Activated naive CD4-positive, alpha-beta T cell treated with anti-CD3 and anti-CD28 coated beads, Interleukin-2, amount 50 U/mL, for 24 hours (primary cell): ENCODE results near the gene EHMT2.
"Not testable (repeated sequence)": the region's sequence is repeated elsewhere in the genome, so short reads cannot be mapped to it uniquely, and the experiment has no call there.

Experiments used
- H3K27ac Mint-ChIP-seq: one replicate; pipeline ENCODE4 v1.8.0; 2021; ENCODE audit warnings: mild to moderate bottlenecking, mixed read lengths
- H3K27me3 Mint-ChIP-seq: one replicate; pipeline ENCODE4 v1.8.0; 2021; ENCODE audit warnings: mixed read lengths
- H3K36me3 Mint-ChIP-seq: one replicate; pipeline ENCODE4 v1.8.0; 2021; ENCODE audit warnings: mixed read lengths
- H3K4me1 Mint-ChIP-seq: one replicate; pipeline ENCODE4 v1.8.0; 2021; ENCODE audit warnings: mixed read lengths
- H3K4me3 Mint-ChIP-seq: one replicate; pipeline ENCODE4 v1.8.0; 2021; ENCODE audit warnings: mild to moderate bottlenecking, mixed read lengths
- H3K9me3 Mint-ChIP-seq: one replicate; pipeline ENCODE4 v1.8.0; 2021; ENCODE audit warnings: mixed read lengths

Gene EHMT2

GRCh38 chr6:31922942-31923341, 25.4 kb upstream of the EHMT2 start:
- no peaks in the 10 kb centered on the region for H3K4me1 Mint-ChIP-seq
- H3K27me3 Mint-ChIP-seq, result no peaks in the 10 kb centered on the region
- no peaks in the 10 kb centered on the region for H3K9me3 Mint-ChIP-seq
- H3K4me3 Mint-ChIP-seq, result no peak overlapping the region
- H3K27ac Mint-ChIP-seq, result peak overlapping the region; percentile 73
- no peaks in the 10 kb centered on the region for H3K36me3 Mint-ChIP-seq

DNA sequence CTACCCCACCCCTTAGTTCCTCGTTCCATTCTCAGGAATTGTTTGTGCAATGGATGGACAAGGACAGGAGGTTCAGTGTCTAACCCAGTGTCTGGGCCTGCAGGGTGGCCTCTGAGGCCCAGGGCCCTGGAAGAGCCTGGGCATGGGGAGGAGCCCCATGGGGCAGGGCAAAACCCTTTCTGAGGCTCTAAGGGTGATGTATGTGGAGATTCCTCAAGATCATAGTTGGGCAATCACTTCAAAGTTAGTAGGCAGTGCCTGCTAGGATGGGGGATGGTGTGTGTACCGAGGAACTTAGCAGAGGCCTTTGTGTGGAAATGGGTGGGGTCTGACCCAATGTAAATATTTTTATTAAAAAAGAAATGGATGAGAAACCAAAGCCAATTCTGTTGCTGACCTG, 23.3 kb upstream of the EHMT2 start:
- H3K27me3 Mint-ChIP-seq, result no peaks in the 10 kb centered on the region
- H3K27ac Mint-ChIP-seq, result no peak overlapping the region
- H3K36me3 Mint-ChIP-seq, result no peaks in the 10 kb centered on the region
- H3K4me3 Mint-ChIP-seq, result no peak overlapping the region
- no peaks in the 10 kb centered on the region for H3K4me1 Mint-ChIP-seq
- H3K9me3 Mint-ChIP-seq, result no peaks in the 10 kb centered on the region

DNA sequence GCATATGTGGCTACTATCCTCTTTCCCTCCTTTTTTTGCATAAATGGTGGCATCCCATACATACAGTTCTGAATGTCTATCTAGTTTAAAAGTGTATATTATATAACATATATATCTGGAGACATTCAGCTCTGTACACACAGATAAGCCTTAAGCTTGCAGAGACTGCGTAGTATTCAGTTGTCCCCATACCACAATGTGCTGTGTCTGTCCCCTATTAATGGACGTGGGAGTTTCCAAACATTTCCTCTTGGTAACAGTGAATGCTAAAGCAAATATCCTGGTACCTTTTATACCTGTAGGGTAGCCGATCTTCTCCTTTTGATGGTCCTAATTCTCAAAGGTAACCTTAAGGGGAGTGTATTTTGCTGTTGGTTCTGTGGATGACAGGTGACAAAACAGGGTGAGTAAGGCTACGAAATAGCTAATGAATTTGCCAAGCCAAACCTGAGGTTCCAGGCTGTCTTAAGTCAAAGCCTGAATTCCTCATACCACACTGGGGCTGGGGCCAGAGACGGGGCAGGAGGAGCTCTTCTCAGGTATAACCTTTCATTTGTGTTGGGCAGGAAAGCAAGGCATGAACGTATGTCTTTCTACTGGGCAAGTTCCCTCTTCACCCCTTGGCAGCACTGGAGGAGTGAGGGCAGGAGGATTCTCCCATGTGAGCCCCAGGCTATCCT, 22.3 kb upstream of the EHMT2 start:
- H3K4me1 Mint-ChIP-seq, result no peaks in the 10 kb centered on the region
- H3K27me3 Mint-ChIP-seq, result no peaks in the 10 kb centered on the region
- no peak overlapping the region for H3K27ac Mint-ChIP-seq
- H3K4me3 Mint-ChIP-seq, result no peak overlapping the region
- no peaks in the 10 kb centered on the region for H3K36me3 Mint-ChIP-seq
- H3K9me3 Mint-ChIP-seq, result no peaks in the 10 kb centered on the region

- Mint-ChIP-seq H3K36me3 (no peaks in the 10 kb centered on the region), H3K4me3 (no peak overlapping the region), H3K27me3 (no peaks in the 10 kb centered on the region), H3K4me1 (no peaks in the 10 kb centered on the region), H3K9me3 (no peaks in the 10 kb centered on the region), H3K27ac (no peak overlapping the region)
Observed at GRCh38 chr6:31918069-31918720, 20.7 kb upstream of the EHMT2 start.

- Mint-ChIP-seq H3K4me1 (no peaks in the 10 kb centered on the region), H3K36me3 (no peaks in the 10 kb centered on the region), H3K27ac (no peak overlapping the region), H3K4me3 (no peak overlapping the region), H3K9me3 (no peaks in the 10 kb centered on the region), H3K27me3 (no peaks in the 10 kb centered on the region)
Observed at GRCh38 chr6:31915756-31916155, 18.3 kb upstream of the EHMT2 start.

- Mint-ChIP-seq H3K27me3 (no peaks in the 10 kb centered on the region), H3K4me3 (no peak overlapping the region), H3K27ac (no peak overlapping the region), H3K36me3 (no peaks in the 10 kb centered on the region), H3K4me1 (peaks cover under 1% of the 10 kb centered on the region), H3K9me3 (no peaks in the 10 kb centered on the region)
Observed at GRCh38 chr6:31915351-31915750, 17.9 kb upstream of the EHMT2 start.

DNA sequence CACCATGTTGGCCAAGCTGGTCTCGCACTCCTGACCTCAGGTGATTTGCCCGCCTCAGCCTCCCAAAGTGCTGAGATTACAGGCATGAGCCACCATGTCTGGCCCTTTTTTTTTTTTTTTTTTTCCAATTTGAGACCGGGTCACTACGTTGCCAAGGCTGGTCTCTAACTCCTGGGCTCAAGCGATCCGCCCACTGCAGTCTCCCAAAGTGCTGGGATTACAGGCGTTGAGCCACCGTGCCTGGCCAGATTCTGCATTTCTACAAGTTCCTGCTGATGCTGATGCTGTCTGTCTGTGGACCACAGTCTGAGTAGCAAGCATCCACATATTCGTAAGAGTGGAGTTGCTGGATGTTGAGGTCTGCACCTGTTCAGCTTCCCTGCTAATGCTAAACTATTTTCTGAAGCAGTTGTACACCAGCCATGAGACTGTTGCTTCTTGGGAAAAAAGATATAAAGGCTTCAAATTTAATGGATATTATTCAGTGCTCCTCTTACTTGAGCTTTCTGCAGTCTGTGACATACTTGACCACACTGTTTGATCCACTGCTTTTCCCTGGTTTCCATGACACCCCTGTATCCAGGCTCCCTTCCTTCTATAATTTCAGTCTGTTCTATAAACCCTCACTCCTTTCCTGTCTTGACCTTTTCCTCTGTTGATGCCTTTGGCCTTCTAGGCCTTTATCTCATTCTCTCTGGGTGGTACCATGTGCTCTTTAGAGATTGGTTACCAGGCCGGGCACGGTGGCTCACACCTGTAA, 14.5 kb upstream of the EHMT2 start:
- Mint-ChIP-seq H3K9me3 (no peaks in the 10 kb centered on the region), H3K27ac (no peak overlapping the region), H3K4me1 (peaks cover 3% of the 10 kb centered on the region), H3K36me3 (no peaks in the 10 kb centered on the region), H3K27me3 (no peaks in the 10 kb centered on the region), H3K4me3 (no peak overlapping the region)

GRCh38 chr6:31909298-31909697, 11.8 kb upstream of the EHMT2 start:
- not testable (repeated sequence) for H3K4me3 Mint-ChIP-seq, H3K4me1 Mint-ChIP-seq, H3K27ac Mint-ChIP-seq, H3K27me3 Mint-ChIP-seq, H3K9me3 Mint-ChIP-seq, H3K36me3 Mint-ChIP-seq

- H3K9me3 Mint-ChIP-seq, result no peaks in the 10 kb centered on the region
- H3K27ac Mint-ChIP-seq, result no peak overlapping the region
- peaks cover 3% of the 10 kb centered on the region for H3K4me1 Mint-ChIP-seq
- no peaks in the 10 kb centered on the region for H3K36me3 Mint-ChIP-seq
- no peak overlapping the region for H3K4me3 Mint-ChIP-seq
- no peaks in the 10 kb centered on the region for H3K27me3 Mint-ChIP-seq
Observed at GRCh38 chr6:31908791-31909190, 11.3 kb upstream of the EHMT2 start.

GRCh38 chr6:31908255-31908654, 10.8 kb upstream of the EHMT2 start:
- not testable (repeated sequence) for H3K27me3 Mint-ChIP-seq, H3K27ac Mint-ChIP-seq, H3K4me3 Mint-ChIP-seq, H3K9me3 Mint-ChIP-seq, H3K36me3 Mint-ChIP-seq, H3K4me1 Mint-ChIP-seq

DNA sequence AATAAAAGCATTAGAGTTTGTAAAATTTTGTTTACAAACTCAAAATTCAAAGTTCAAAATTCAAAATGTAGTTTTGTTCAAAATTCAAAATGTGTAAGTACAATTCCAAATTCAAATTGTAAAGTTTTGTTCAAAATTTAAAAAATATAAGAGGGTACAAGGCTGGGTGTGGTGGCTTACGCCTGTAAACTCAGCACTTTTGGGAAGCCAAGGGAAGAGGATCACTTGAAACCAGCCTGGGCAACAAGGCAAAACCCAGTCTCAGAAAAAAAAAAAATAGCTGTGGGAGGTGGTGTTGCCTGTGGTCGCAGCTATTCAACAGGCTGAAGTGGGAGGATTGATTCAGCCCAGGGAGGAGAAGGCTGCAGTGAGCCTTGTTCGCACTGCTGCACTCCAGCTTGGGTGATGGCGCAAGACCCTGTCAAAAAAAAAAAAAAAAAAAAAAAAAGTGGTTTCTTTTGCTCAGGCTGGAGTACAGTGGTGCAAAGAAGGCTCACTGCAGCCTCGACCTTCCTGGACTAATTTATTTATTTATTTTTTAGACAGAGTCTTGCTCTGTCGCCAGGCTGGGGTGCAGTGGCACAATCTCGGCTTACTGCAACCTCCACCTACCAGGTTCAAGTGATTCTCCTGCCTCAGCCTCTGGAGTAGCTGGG, 9.8 kb upstream of the EHMT2 start:
- Mint-ChIP-seq H3K36me3 (no peaks in the 10 kb centered on the region), H3K27me3 (no peaks in the 10 kb centered on the region), H3K4me1 (peaks cover 12% of the 10 kb centered on the region), H3K4me3 (no peak overlapping the region), H3K27ac (no peak overlapping the region), H3K9me3 (no peaks in the 10 kb centered on the region)

- H3K36me3 Mint-ChIP-seq, H3K27me3 Mint-ChIP-seq, H3K27ac Mint-ChIP-seq, H3K9me3 Mint-ChIP-seq, H3K4me3 Mint-ChIP-seq: not testable (repeated sequence)
- peaks cover 12% of the 10 kb centered on the region for H3K4me1 Mint-ChIP-seq
Observed at GRCh38 chr6:31906727-31907126, 9.2 kb upstream of the EHMT2 start.

GRCh38 chr6:31906122-31906521, 8.6 kb upstream of the EHMT2 start:
- no peaks in the 10 kb centered on the region for H3K9me3 Mint-ChIP-seq
- H3K27me3 Mint-ChIP-seq, result no peaks in the 10 kb centered on the region
- H3K4me1 Mint-ChIP-seq, result peaks cover 12% of the 10 kb centered on the region
- no peaks in the 10 kb centered on the region for H3K36me3 Mint-ChIP-seq
- H3K27ac Mint-ChIP-seq, result no peak overlapping the region
- H3K4me3 Mint-ChIP-seq, result no peak overlapping the region

- no peaks in the 10 kb centered on the region for H3K27me3 Mint-ChIP-seq
- no peak overlapping the region for H3K4me3 Mint-ChIP-seq
- H3K36me3 Mint-ChIP-seq, result no peaks in the 10 kb centered on the region
- peaks cover 9% of the 10 kb centered on the region for H3K4me1 Mint-ChIP-seq
- H3K9me3 Mint-ChIP-seq, result no peaks in the 10 kb centered on the region
- H3K27ac Mint-ChIP-seq, result no peak overlapping the region
Observed at GRCh38 chr6:31905041-31905440, 7.5 kb upstream of the EHMT2 start.

DNA sequence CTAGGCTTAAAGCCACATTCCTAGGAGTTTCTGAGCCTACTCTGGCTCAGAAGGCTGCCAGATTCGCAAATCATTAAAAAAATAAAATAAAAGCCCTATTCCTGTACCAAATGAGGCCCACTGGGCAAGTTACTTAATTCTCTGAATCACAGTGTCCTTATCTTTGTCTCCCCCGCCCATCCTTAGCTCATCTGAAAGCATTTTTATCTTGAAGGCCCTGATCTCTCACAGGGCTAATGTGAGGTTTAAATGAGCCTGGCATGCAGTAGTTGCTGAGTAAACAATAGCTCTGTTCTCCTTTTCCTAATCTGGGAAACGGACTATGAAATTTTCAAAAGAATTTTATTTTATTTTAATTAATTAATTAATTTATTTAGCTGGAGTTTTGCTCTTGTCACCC, 6.5 kb upstream of the EHMT2 start:
- H3K4me1 Mint-ChIP-seq, result peaks cover 20% of the 10 kb centered on the region
- no peaks in the 10 kb centered on the region for H3K27me3 Mint-ChIP-seq
- H3K36me3 Mint-ChIP-seq, result no peaks in the 10 kb centered on the region
- H3K4me3 Mint-ChIP-seq, result no peak overlapping the region
- H3K27ac Mint-ChIP-seq, result no peak overlapping the region
- H3K9me3 Mint-ChIP-seq, result no peaks in the 10 kb centered on the region
